ENCODE results near the gene NRM. TPM values are rescaled to one million over a fixed set of nuclear protein-coding genes. Genes with fewer than 3 reads are reported as not detected.

The NRM gene
- total RNA-seq, 1 experiment from 2014 or later, result 20.1 TPM

Other genes with a start within 250 kb of the NRM start
- 82.8 and 95.1 TPM in 2 replicates for gene HLA-E, start 201.5 kb downstream of the NRM start, total RNA-seq (2014; rRNA removed; shearing (Covaris generic))
- 42.1 and 56.7 TPM in 2 replicates for gene GNL1, start 134.5 kb downstream of the NRM start, total RNA-seq (2014; rRNA removed; shearing (Covaris generic))
- gene PRR3, start 133.7 kb downstream of the NRM start, total RNA-seq (2014; rRNA removed; shearing (Covaris generic)), result 17.9 and 25.4 TPM in 2 replicates
- gene ABCF1, start 119.5 kb downstream of the NRM start, total RNA-seq (2014; rRNA removed; shearing (Covaris generic)), result 30.7 and 46.7 TPM in 2 replicates
- gene PPP1R10, start 73.7 kb downstream of the NRM start, total RNA-seq (2014; rRNA removed; shearing (Covaris generic)), result 14.8 and 15.9 TPM in 2 replicates
- gene MRPS18B, start 73.1 kb downstream of the NRM start, total RNA-seq (2014; rRNA removed; shearing (Covaris generic)), result 72.6 and 141 TPM in 2 replicates
- 7.0 and 8.5 TPM in 2 replicates for gene ATAT1, start 64.1 kb downstream of the NRM start, total RNA-seq (2014; rRNA removed; shearing (Covaris generic))
- gene C6orf136, start 43.9 kb downstream of the NRM start, total RNA-seq (2014; rRNA removed; shearing (Covaris generic)), result 2.9 and 6.0 TPM in 2 replicates
- gene DHX16, start 18.0 kb downstream of the NRM start, total RNA-seq (2014; rRNA removed; shearing (Covaris generic)), result 29.9 and 32.6 TPM in 2 replicates
- gene PPP1R18, start 4.3 kb downstream of the NRM start, total RNA-seq (2014; rRNA removed; shearing (Covaris generic)), result 49.9 and 50.9 TPM in 2 replicates
- 7.8 and 8.7 TPM in 2 replicates for gene MDC1, start 26.3 kb upstream of the NRM start, total RNA-seq (2014; rRNA removed; shearing (Covaris generic))
- 1,333 and 1,508 TPM in 2 replicates for gene TUBB, start 29.4 kb upstream of the NRM start, total RNA-seq (2014; rRNA removed; shearing (Covaris generic))
- 206 and 213 TPM in 2 replicates for gene FLOT1, start 51.7 kb upstream of the NRM start, total RNA-seq (2014; rRNA removed; shearing (Covaris generic))
- 53.1 and 58.9 TPM in 2 replicates for gene IER3, start 53.6 kb upstream of the NRM start, total RNA-seq (2014; rRNA removed; shearing (Covaris generic))
- gene DDR1, start 193.5 kb upstream of the NRM start, total RNA-seq (2014; rRNA removed; shearing (Covaris generic)), result 16.0 and 30.1 TPM in 2 replicates
- 8.4 and 8.5 TPM in 2 replicates for gene GTF2H4, start 217.2 kb upstream of the NRM start, total RNA-seq (2014; rRNA removed; shearing (Covaris generic))
- 10.5 and 17.6 TPM in 2 replicates for gene VARS2, start 223.3 kb upstream of the NRM start, total RNA-seq (2014; rRNA removed; shearing (Covaris generic))
- gene SFTA2, start 241.2 kb upstream of the NRM start, total RNA-seq (2014; rRNA removed; shearing (Covaris generic)), result not detected in 2 replicates
- not detected in 2 replicates for gene MUCL3, start 250.0 kb upstream of the NRM start, total RNA-seq (2014; rRNA removed; shearing (Covaris generic))